SK-N-SH (cell line): Measurements from ENCODE around the gene REG3A. TPM values are rescaled to one million over a fixed set of nuclear protein-coding genes. Genes with fewer than 3 reads are reported as not detected.

Source experiments
- CTCF ChIA-PET: fragments of 300-600, 350-600 bp; formaldehyde crosslinking; extraction: SDS; loops from one replicate; lab custom pipeline; 2021; lab: Yijun Ruan, JAX
- POLR2A ChIA-PET: fragments of 350-600 bp; sonication (Branson Sonifier 250); formaldehyde crosslinking; extraction: SDS; loops from one replicate; lab custom pipeline; 2020; ENCODE audit warnings: antibody characterized with exemption, inconsistent platforms; lab: Yijun Ruan, JAX
- DNase-seq: peaks from one replicate; pipeline ENCODE4 v3.0.0; 2012
- H2AFZ ChIP-seq: fragments of 200-600 bp; sonication (generic); 2 replicates; pipeline ENCODE4 v1.8.1; 2016; ENCODE audit warnings: antibody characterized with exemption, mild to moderate bottlenecking, low read depth
- H3F3A ChIP-seq: fragments of 200-600 bp; sonication (generic); replicated peaks from 2 replicates; pipeline ENCODE3; 2016; ENCODE audit warnings: antibody characterized with exemption, mild to moderate bottlenecking; ENCODE audit not compliant: insufficient read depth
- H3K27ac ChIP-seq, 2 experiments: fragments of 200-500 bp in 1 of 2; fragments of 200-600 bp in 1 of 2; sonication (Bioruptor generic) in 1 of 2; sonication (generic), shearing (Covaris generic) in 1 of 2; 2 replicates each; pipeline versions ENCODE4 v1.5.1 to v1.6.1; 2014 to 2016; ENCODE audit warnings: low read depth in 2 of 2, inconsistent platforms in 1 of 2, low read length in 1 of 2, mild to moderate bottlenecking in 1 of 2, mixed read lengths in 1 of 2
- H3K27me3 ChIP-seq: fragments of 200-600 bp; sonication (generic), shearing (Covaris generic); 2 replicates; pipeline ENCODE4 v1.6.1; 2016; ENCODE audit warnings: mixed run types; ENCODE audit not compliant: insufficient read depth
- H3K36me3 ChIP-seq, 2 experiments: fragments of 200-500 bp in 1 of 2; fragments of 200-600 bp in 1 of 2; sonication (Bioruptor generic) in 1 of 2; sonication (generic) in 1 of 2; replicated peaks in 1 of 2; 2 replicates each; pipeline versions ENCODE3 to v1.5.1; 2014 to 2016; ENCODE audit warnings: low read length in 1 of 2, mild to moderate bottlenecking in 1 of 2; ENCODE audit not compliant: insufficient read depth in 2 of 2, control insufficient read depth in 1 of 2
- H3K4me1 ChIP-seq, 2 experiments: fragments of 200-500 bp in 1 of 2; fragments of 200-600 bp in 1 of 2; sonication (Bioruptor generic) in 1 of 2; sonication (generic), shearing (Covaris generic) in 1 of 2; 2 replicates each; pipeline versions ENCODE4 v1.5.1 to v1.6.1; 2014 to 2016; ENCODE audit warnings: low read depth in 1 of 2, low read length in 1 of 2, mixed run types in 1 of 2; ENCODE audit not compliant: insufficient read depth in 2 of 2, control insufficient read depth in 1 of 2
- H3K4me2 ChIP-seq: fragments of 200-600 bp; sonication (generic), shearing (Covaris generic); 2 replicates; pipeline ENCODE4 v1.6.1; 2017; ENCODE audit warnings: mixed run types
- H3K4me3 ChIP-seq, 2 experiments: fragments of 200-500 bp in 1 of 2; fragments of 200-600 bp in 1 of 2; sonication (Bioruptor generic) in 1 of 2; sonication (generic), shearing (Covaris generic) in 1 of 2; 2 replicates each; pipeline versions ENCODE4 v1.5.1 to v1.8.1; 2014 to 2016; ENCODE audit warnings: low read depth in 2 of 2, inconsistent platforms in 1 of 2, low read length in 1 of 2, mild to moderate bottlenecking in 1 of 2, mixed read lengths in 1 of 2, moderate library complexity in 1 of 2
- H3K79me2 ChIP-seq: fragments of 200-600 bp; sonication (generic); 2 replicates; pipeline ENCODE4 v1.8.1; 2017; ENCODE audit warnings: mild to moderate bottlenecking; ENCODE audit not compliant: insufficient read depth
- H3K9ac ChIP-seq: fragments of 200-600 bp; sonication (generic); 2 replicates; pipeline ENCODE4 v1.6.1; 2017; ENCODE audit warnings: mixed run types
- H3K9me2 ChIP-seq: fragments of 200-600 bp; sonication (generic); 2 replicates; pipeline ENCODE4 v1.6.1; 2017; ENCODE audit warnings: mixed run types
- H3K9me3 ChIP-seq: fragments of 200-600 bp; sonication (generic); 2 replicates; pipeline ENCODE4 v1.6.1; 2017; ENCODE audit warnings: mixed run types, mild to moderate bottlenecking, moderate library complexity
- H4K20me1 ChIP-seq: fragments of 200-600 bp; sonication (generic); 2 replicates; pipeline ENCODE4 v1.6.1; 2017; ENCODE audit warnings: mild to moderate bottlenecking, mixed run types; ENCODE audit not compliant: insufficient read depth
- EZH2phosphoT487 ChIP-seq: fragments of 200-600 bp; sonication (generic); IDR thresholded peaks from 2 replicates; pipeline ENCODE4 v1.6.1; 2017; ENCODE audit warnings: low read depth, mixed run types, mild to moderate bottlenecking, antibody characterized with exemption, moderate library complexity, borderline replicate concordance
- FOSL2 ChIP-seq: IDR thresholded peaks from 2 replicates; pipeline ENCODE4 v1.4.0; 2012; ENCODE audit warnings: low read depth, mild to moderate bottlenecking, moderate library complexity, borderline replicate concordance
- FOXM1 ChIP-seq: IDR thresholded peaks from 2 replicates; pipeline ENCODE4 v1.4.0; 2012; ENCODE audit warnings: low read depth, mild to moderate bottlenecking
- JUND ChIP-seq: IDR thresholded peaks from 2 replicates; pipeline ENCODE4 v1.4.0; 2012
- MEF2A ChIP-seq: IDR thresholded peaks from 2 replicates; pipeline ENCODE4 v1.4.0; 2012; ENCODE audit warnings: low read depth, borderline replicate concordance
- NFIC ChIP-seq: IDR thresholded peaks from 2 replicates; pipeline ENCODE4 v1.4.0; 2012; ENCODE audit warnings: borderline replicate concordance
- RXRA ChIP-seq: IDR thresholded peaks from 2 replicates; pipeline ENCODE4 v1.4.0; 2012; ENCODE audit warnings: low read depth, mild to moderate bottlenecking, borderline replicate concordance
- SIN3A ChIP-seq: IDR thresholded peaks from 2 replicates; pipeline ENCODE4 v1.6.1; 2012; ENCODE audit warnings: low read depth, mild to moderate bottlenecking, low read length, moderate library complexity, borderline replicate concordance
- SMC3 ChIP-seq: IDR thresholded peaks from 2 replicates; pipeline ENCODE4 v1.6.1; 2012; ENCODE audit warnings: low read depth, low read length, improper control_type of control experiment
- USF2 ChIP-seq: fragments of 150-350 bp; IDR thresholded peaks from 2 replicates; pipeline ENCODE4 v1.6.1; 2017; ENCODE audit warnings: antibody characterized with exemption, low read length, low read depth, borderline replicate concordance
- YY1 ChIP-seq: IDR thresholded peaks from 2 replicates; pipeline ENCODE4 v1.4.0; 2012; ENCODE audit warnings: low read depth, mild to moderate bottlenecking
- ZBTB33 ChIP-seq: IDR thresholded peaks from 2 replicates; pipeline ENCODE4 v1.4.0; 2012; ENCODE audit warnings: low read depth, borderline replicate concordance
- WGBS: methylation state at CpG from one replicate; pipeline ENCODE4 v1.1.6; 2017; ENCODE audit warnings: low lambda C conversion rate; 5-methylcytosine and 5-hydroxymethylcytosine counted together
- polyA plus RNA-seq, 3 experiments: library from polyadenylated mRNA; depleted of rRNA; stranded (reverse); fragments of >200 nt; gene quantifications; 2 replicates each; pipeline ENCODE4 v1.2.3, GENCODE V29; 2012
- TF ChIP-seq, protein P1 (sequence below): fragments of 150-350 bp; IDR thresholded peaks from 2 replicates; pipeline ENCODE4 v1.6.1; 2016; ENCODE audit warnings: mild to moderate bottlenecking, low read depth, low read length
- TF ChIP-seq, protein P2 (sequence below): IDR thresholded peaks from 2 replicates; pipeline ENCODE4 v1.4.0; 2012; ENCODE audit warnings: low read depth, borderline replicate concordance

Gene REG3A
- polyA plus RNA-seq, 1 of the 3 experiments (the other 2 are of a cell fraction), result not detected

- no peak for TF ChIP-seq SMC3
- TF ChIP-seq, all 33 proteins: peak for 0
Measured at GRCh38 chr2:79162801-79163200, 3.2 kb upstream of the REG3A start (continued).

DNA sequence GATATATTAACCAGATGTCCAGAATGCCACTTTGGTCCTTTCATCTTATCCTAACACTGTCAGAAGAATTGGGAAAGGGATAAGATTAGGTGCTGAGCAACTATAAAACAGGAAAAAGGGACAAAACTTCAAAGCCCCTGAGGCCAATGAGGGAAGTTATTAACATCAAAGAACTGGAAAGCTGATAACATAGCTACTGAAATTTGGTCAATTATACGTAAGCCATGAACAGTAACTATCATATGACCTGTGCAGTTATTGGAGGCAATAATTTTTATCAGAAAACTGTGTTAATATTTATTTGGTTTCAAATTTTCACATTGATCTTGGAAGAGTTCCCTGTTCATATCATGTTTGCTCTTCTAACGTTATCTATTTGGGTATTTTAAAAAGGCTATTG, 2.6 kb upstream of the REG3A start:
- Histone ChIP-seq H3K79me2 (no peaks in the 10 kb centered on the region), H3K4me3 (no peak overlapping the region), H2AFZ (no peak overlapping the region), H3F3A (no peaks in the 10 kb centered on the region), H3K9ac (no peak overlapping the region), H4K20me1 (no peaks in the 10 kb centered on the region), H3K4me1 (no peaks in the 10 kb centered on the region; a peak in 1 of 4 replicates)
- no peak for TF ChIP-seq EZH2phosphoT487
- no peak for TF ChIP-seq NFIC
- TF ChIP-seq RXRA, result no peak
- TF ChIP-seq FOXM1, result no peak
- no peak for TF ChIP-seq FOSL2
- TF ChIP-seq YY1, result no peak
- TF ChIP-seq MEF2A, result no peak
- TF ChIP-seq, protein P1, sequence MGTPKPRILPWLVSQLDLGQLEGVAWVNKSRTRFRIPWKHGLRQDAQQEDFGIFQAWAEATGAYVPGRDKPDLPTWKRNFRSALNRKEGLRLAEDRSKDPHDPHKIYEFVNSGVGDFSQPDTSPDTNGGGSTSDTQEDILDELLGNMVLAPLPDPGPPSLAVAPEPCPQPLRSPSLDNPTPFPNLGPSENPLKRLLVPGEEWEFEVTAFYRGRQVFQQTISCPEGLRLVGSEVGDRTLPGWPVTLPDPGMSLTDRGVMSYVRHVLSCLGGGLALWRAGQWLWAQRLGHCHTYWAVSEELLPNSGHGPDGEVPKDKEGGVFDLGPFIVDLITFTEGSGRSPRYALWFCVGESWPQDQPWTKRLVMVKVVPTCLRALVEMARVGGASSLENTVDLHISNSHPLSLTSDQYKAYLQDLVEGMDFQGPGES, result no peak
- no peak for TF ChIP-seq SMC3
- TF ChIP-seq USF2, result no peak
- TF ChIP-seq SIN3A, result no peak
- TF ChIP-seq ZBTB33, result no peak
- TF ChIP-seq, protein P2, sequence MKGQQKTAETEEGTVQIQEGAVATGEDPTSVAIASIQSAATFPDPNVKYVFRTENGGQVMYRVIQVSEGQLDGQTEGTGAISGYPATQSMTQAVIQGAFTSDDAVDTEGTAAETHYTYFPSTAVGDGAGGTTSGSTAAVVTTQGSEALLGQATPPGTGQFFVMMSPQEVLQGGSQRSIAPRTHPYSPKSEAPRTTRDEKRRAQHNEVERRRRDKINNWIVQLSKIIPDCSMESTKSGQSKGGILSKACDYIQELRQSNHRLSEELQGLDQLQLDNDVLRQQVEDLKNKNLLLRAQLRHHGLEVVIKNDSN, result no peak
- TF ChIP-seq JUND, result no peak
- TF ChIP-seq, all 33 proteins: peak for 0
- H3K9me2 ChIP-seq, result no peaks in the 10 kb centered on the region
- H3K27ac ChIP-seq, result no peak overlapping the region
- CTCF ChIA-PET, result no interaction called here
- H3K9me3 ChIP-seq, result no peaks in the 10 kb centered on the region
- no peaks in the 10 kb centered on the region for H3K36me3 ChIP-seq
- DNase-seq, result no peak
- no peaks in the 10 kb centered on the region for H3K27me3 ChIP-seq
- POLR2A ChIA-PET, result no interaction called here
- 10% methylated on average over 2 of the region's 2 CpGs for WGBS
- no peak overlapping the region for H3K4me2 ChIP-seq
